Limb (tissue), 2 donors: ENCODE measurements around the gene SPNS1.

Experiments used
- DNase-seq, 2 donors: peaks; one replicate each; pipeline ENCODE4 v3.0.0-alpha.2; 2016; ENCODE audit errors: extremely low spot score in 2 of 2

SPNS1 gene

DNA sequence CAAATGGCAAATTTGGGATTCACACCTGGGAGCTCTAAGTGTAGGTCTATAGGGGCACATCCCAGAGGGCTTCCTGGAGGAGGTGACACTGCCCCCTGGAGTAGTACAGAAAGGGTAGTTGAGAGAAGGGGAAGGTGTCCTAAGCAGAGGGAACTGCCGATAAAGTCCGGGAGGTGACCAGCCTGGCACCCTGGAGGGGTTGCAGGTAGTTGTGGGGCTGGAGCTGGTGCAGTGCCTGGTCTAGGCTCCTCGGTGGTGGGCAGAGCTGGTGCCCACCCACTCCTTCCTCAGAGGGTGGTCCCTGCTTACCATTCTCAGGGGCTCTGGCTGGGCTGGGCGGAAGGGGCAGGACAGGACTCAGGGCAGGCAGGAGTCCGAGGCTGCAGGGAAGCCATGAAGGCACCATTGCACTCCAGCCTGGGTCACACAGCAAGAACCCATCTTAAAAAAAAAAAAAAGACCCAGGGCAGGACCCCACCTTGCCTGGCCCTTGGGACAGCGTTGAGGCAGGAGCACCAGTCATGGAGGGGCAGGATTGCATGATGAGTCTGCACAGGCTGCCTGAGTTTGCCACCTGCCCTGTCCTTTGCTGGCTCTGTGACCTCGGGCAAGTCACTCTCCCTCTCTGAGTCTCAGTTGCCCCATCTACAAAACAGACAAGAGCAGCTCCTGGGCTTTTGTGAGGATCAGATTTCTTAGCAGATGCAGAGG is 54.0 kb downstream of the SPNS1 start:
- DNase-seq: no peak

DNA sequence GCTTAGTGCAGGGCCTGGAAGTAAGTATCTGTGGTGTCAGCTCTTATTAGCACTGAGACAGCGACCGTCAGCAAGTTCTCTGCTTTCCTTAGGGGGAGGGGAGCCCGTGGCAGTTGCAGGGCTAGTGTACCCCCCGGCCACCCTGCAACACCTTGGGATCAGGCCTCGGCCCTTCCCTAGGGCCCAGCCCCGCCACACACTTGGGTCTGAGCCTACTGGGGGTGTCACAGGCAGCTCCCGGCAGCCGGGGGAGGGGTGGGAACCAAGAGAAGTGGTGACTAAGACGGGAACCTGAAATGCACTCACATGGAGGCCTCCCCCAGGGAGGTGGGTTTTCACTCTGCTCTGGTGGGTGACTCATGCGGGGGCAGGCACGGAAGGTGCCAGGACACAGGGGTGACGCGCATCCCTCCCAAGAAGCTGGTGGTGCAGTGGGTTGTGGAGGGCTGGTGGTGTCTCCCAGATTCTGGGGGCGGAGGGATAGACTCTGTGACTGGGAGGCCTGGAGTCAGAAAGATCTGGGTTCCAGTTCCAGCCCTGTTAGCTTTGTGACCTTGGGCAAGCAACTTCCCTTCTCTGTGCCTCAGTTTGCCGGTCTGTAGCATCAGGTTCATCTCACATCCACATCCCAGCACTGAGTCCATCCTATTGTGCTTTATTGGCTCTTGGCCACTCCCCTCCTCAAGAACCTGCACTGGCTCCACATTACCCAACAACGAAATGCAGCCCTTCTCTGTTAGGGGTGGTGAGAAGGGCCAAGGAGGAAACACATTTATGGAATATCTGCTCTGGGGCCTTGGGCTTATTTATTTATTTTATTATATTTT is 54.8 kb downstream of the SPNS1 start:
- DNase-seq: no peak

DNA sequence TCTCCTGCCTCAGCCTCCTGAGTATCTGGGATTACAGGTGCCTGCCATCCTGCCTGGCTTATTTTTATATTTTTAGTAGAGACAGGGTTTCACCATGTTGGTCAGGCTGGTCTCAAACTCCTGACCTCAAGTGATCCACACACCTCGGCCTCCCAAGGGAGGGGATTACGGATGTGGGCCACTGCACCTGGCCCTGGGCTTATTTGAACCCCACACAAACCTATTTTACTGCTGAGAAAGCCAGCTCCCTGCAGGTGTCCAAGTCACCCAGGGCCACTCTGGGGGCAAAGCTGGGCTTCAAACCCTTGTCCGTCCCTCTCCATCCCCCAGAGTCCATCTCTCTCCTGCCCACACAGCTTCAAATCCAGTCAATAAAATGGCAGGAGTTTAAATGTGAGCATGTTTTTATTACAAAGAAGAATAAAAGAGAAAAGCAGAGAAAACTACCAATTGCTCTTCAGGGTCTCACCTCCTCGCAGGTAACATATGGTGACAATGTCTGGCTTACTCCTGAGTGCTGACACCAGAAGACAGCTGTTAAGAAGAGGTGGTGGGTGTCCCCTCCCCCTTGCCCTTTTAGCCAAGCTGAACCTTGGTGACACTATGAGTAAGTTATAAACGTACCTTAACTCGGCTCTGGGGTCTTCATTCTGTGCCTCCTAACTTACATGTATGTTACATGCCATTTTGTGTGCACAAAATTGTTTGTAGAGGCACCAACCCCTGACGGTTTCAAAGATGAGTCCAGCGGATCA is 55.7 kb downstream of the SPNS1 start:
- no peak for DNase-seq
